Pancreas (tissue), 10 donors: ENCODE results near the gene HES2. TPM values are rescaled to one million over a fixed set of nuclear protein-coding genes. Genes with fewer than 3 reads are reported as not detected.

ENCODE experiments used
- ATAC-seq, 4 donors: fragments of 200-7000 bp; cut with Tn5 transposase; one replicate each; pipeline versions ENCODE4 v1.8.0 to v1.9.1; 2020; ENCODE audit warnings: mild to moderate bottlenecking in 4 of 4, moderate library complexity in 4 of 4
- DNase-seq, 6 donors: peaks; one replicate each; pipeline ENCODE4 v3.0.0-alpha.2; 2020
- FAIRE-seq: peaks from 2 replicates; lab custom pipeline; 2012; peaks lifted over from hg19 to GRCh38; lab: Jason Lieb, UNC
- H3K27ac ChIP-seq, 4 donors: fragments of 200-600 bp; sonication (generic); 1 replicate in 3 of 4; 2 replicates in 1 of 4; pipeline versions ENCODE4 v1.5.0 to v1.8.0; 2020
- H3K27me3 ChIP-seq, 4 donors: fragments of 200-600 bp; one replicate each; pipeline ENCODE4 v1.8.0; 2021
- H3K36me3 ChIP-seq, 3 donors: fragments of 200-600 bp; sonication (generic) in 1 of 3; one replicate each; pipeline versions ENCODE4 v1.5.0 to v1.8.0; 2020 to 2021
- H3K4me1 ChIP-seq, 3 donors: fragments of 200-600 bp; one replicate each; pipeline ENCODE4 v1.8.0; 2021
- H3K4me3 ChIP-seq, 4 donors: fragments of 200-600 bp; sonication (generic) in 2 of 4; one replicate each; pipeline versions ENCODE4 v1.5.0 to v1.8.0; 2020 to 2021
- H3K9me3 ChIP-seq, 4 donors: fragments of 200-600 bp; one replicate each; pipeline ENCODE4 v1.8.0; 2021
- WGBS, 2 donors: extraction: QIAGEN DNeasy Blood & Tissue Kit; methylation state at CpG; one replicate each; pipeline ENCODE4 v1.1.7; 2013; 5-methylcytosine and 5-hydroxymethylcytosine counted together
- intact Hi-C, 3 donors: fragments of 100-400 bp; cut with DNase I; formaldehyde crosslinking; loops; one replicate each; pipeline versions ENCODE4 v1.11.1 to v1.14.2; 2022
- polyA plus RNA-seq, 2 donors: library from polyadenylated mRNA; stranded (reverse); fragments of 200-250 nt; gene quantifications; one replicate each; pipeline ENCODE4 v1.2.3, GENCODE V29; 2013
- total RNA-seq, 6 donors: library from RNA; stranded (reverse); fragmentation: NEBNext Ultra II Directional in 4 of 6; extraction: Animal tissue kit (Norgen Biotek cat#: 25700) in 4 of 6; gene quantifications; one replicate each; pipeline versions ENCODE4 v1.2.1 to v1.2.4, GENCODE V29; 2021 to 2023
- TF ChIP-seq, protein P1 (sequence below), 4 donors: fragments of 200-600 bp; sonication (generic) in 3 of 4; IDR thresholded peaks; one replicate each; pipeline versions ENCODE4 v1.5.0 to v1.8.0; 2021; ENCODE audit warnings: antibody characterized with exemption in 4 of 4
- donor health status: healthy with polysubstance abuse.
- donor health status: DM: no; HTN: no; CAD: no; lungs with moderate emphysema.
- donor health status: DM: no; HTN: no; CAD: no.
- donor health status: control.
- donor health status: control.
- donor health status: Bipolar disorder and iron deficiency.
- donor health status: DM: yes; HTN: yes; CAD: no.
- donor health status: DM: no; HTN: no; CAD: no.
- donor health status: DM: no; HTN: no; CAD: no.
- donor health status: DM: yes; HTN: yes; CAD: no.

The HES2 gene
- total and polyA plus RNA-seq, 8 donors, result 0.03 to 0.31 (median 0.09) TPM; not detected in 5

DNA sequence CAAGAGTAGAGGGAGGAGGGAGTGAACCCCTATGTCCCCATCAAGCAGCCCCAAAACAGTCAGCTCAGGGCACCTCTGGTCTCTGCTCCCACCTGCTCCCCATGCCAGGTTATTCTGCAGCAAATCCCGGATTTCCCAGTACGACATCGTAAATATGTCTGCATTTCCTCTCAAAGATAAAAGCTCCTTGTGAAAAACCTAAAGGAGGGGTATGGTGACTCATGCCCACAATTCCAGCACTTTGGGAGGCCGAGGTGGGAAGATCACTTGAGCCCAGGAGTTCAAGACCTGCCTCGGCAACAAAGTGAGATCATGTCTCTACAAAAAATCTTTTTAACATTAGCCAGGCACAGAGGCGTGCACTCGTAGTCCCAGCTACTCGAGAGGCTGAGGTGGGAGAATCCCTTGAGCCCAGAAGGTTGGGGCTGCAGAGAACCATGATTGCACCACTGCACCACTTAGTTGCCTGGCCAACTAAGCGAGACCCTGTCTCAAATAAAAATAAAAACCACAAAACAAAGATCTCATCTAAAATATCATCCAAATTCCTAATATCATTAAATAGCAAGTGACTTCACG is 33.3 kb downstream of the HES2 start:
- intact Hi-C loops, result no loop called here
- TF ChIP-seq, protein P1, sequence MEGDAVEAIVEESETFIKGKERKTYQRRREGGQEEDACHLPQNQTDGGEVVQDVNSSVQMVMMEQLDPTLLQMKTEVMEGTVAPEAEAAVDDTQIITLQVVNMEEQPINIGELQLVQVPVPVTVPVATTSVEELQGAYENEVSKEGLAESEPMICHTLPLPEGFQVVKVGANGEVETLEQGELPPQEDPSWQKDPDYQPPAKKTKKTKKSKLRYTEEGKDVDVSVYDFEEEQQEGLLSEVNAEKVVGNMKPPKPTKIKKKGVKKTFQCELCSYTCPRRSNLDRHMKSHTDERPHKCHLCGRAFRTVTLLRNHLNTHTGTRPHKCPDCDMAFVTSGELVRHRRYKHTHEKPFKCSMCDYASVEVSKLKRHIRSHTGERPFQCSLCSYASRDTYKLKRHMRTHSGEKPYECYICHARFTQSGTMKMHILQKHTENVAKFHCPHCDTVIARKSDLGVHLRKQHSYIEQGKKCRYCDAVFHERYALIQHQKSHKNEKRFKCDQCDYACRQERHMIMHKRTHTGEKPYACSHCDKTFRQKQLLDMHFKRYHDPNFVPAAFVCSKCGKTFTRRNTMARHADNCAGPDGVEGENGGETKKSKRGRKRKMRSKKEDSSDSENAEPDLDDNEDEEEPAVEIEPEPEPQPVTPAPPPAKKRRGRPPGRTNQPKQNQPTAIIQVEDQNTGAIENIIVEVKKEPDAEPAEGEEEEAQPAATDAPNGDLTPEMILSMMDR (IDR thresholded peaks at IDR 0.05), result no peak
- ATAC-seq (no peak), DNase-seq (no peak), FAIRE-seq (no peak)
- 85 to 88% methylated on average over 10 of the region's 10 CpGs for WGBS, 2 donors
- H3K4me3 ChIP-seq, result no peak overlapping the region
- no peaks in the 10 kb centered on the region for H3K27me3 ChIP-seq
- no peaks in the 10 kb centered on the region for H3K36me3 ChIP-seq
- no peaks in the 10 kb centered on the region for H3K9me3 ChIP-seq
- no peak overlapping the region for H3K27ac ChIP-seq
- H3K4me1 ChIP-seq, result peaks cover 0 to 10% (median 0%) of the 10 kb centered on the region in 3 donors

DNA sequence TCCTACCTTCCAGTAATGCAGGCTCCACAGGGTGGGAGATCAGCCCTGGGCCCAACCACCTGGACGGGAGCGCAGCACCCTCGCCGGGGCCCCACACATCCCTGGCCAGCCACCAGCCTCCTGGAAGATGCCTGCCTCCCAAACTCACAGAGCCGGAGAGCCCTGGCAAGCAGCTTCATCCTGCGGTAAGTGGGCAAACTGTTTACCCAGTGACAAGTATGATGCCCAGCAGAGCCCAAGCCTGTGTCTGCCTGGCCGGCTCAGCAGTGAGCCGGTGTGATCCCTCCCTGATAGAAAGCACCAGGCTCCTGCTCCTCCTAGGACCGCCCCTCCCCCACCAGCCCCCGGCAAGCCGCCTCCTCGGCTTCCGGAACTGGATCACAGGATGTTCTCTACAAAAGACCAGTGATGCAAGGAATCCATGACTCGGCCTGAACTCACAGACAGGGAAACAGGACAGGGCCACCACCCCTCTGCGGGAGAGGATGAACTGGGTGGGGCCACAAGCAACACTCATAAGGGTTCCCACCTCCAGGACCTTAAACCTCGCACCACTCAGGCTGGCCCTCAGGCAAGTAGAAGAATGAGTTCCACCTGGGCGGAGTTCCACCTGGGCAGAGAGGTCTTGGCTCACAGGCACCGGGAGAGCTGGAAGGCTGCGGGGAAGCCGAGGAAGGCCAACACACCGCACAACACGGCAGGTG is 34.1 kb downstream of the HES2 start:
- H3K36me3 ChIP-seq, result no peaks in the 10 kb centered on the region
- H3K27me3 ChIP-seq, result no peaks in the 10 kb centered on the region
- no peak overlapping the region for H3K27ac ChIP-seq
- peaks cover 0 to 10% (median 0%) of the 10 kb centered on the region in 3 donors for H3K4me1 ChIP-seq
- TF ChIP-seq, protein P1 (IDR thresholded peaks at IDR 0.05), result no peak
- intact Hi-C loops, result no loop called here
- DNase-seq (peak in 4 of 6 donors; percentile 59 to 78 (median 72)), FAIRE-seq (no peak), ATAC-seq (peak in 2 of 4 donors; percentile 11 to 82)
- no peak overlapping the region for H3K4me3 ChIP-seq
- WGBS, 2 donors, result 75 to 79% methylated on average over 22 of the region's 22 CpGs
- H3K9me3 ChIP-seq, result no peaks in the 10 kb centered on the region

DNA sequence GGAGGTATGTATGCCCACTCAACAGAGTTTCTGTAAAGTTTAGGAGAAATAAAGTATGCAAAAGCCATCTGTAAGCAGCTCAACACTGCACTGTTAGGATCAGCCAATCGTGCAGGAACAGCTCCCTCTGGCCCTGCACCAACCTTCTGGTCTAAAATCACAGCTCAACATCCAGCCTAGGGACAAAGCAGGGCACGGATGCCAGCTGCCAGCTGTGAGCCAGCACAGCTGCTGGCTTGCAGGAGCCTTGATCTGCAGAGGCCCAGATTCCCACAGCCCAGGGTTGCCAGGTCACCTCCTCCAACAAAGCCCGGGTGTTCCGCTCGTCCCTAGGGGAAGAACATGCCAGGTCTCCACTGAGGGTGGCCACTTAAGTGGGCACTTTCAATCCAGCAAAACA is 34.8 kb downstream of the HES2 start:
- Histone ChIP-seq H3K27me3 (no peaks in the 10 kb centered on the region), H3K9me3 (no peaks in the 10 kb centered on the region), H3K4me3 (no peak overlapping the region), H3K4me1 (peaks cover 0 to 10% (median 0%) of the 10 kb centered on the region in 3 donors), H3K27ac (no peak overlapping the region), H3K36me3 (no peaks in the 10 kb centered on the region)
- peak in 5 of 6 donors; percentile 46 to 94 (median 89) for DNase-seq
- TF ChIP-seq, protein P1 (IDR thresholded peaks at IDR 0.05), result no peak
- no peak for FAIRE-seq
- 35 to 41% methylated on average over 5 of the region's 5 CpGs for WGBS, 2 donors
- ATAC-seq, result peak; percentile 76 to 98 (median 96)
- intact Hi-C loops, result no loop called here

DNA sequence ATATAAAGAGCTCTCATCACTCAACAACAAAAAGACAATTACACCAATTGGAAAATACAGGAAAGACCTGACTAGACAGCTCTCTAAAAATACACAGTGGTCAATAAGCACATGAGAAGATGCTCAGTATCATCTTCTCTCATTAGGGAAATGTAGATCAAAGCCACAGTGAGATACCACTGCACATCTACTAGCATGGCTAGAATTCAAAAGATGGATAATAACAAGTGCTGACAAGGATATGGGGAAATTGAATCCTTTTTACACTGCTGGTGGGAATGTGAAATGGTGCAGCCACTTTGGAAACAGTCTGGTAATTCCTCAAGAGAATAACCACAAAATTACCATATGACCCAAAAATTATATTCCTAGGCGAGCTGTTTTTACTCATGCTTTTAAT is 35.6 kb downstream of the HES2 start:
- WGBS, 2 donors, result 88 to 90% methylated on average over 1 of the region's 1 CpG
- no peak for ATAC-seq
- FAIRE-seq, result no peak

More for the DNA sequence above, 35.6 kb downstream of the HES2 start:
- DNase-seq, result no peak
- TF ChIP-seq, protein P1 (IDR thresholded peaks at IDR 0.05), result no peak
- Histone ChIP-seq H3K4me3 (no peak overlapping the region), H3K36me3 (no peaks in the 10 kb centered on the region), H3K27ac (no peak overlapping the region), H3K9me3 (no peaks in the 10 kb centered on the region), H3K27me3 (no peaks in the 10 kb centered on the region), H3K4me1 (peaks cover 0 to 10% (median 0%) of the 10 kb centered on the region in 3 donors)
- intact Hi-C loops, result no loop called here
